K562 (cell line): ENCODE results near the gene COL9A3. TPM values are rescaled to one million over a fixed set of nuclear protein-coding genes. Genes with fewer than 3 reads are reported as not detected.

Source experiments
- BCOR ChIP-seq: fragments of 450-650 bp; IDR thresholded peaks from 2 replicates; pipeline ENCODE4 v1.6.1; 2016
- CHCHD3 ChIP-seq: fragments of 250-450 bp; sonication (Bioruptor Pico); IDR thresholded peaks from 2 replicates; pipeline ENCODE4 v2.1.2; 2022; ENCODE audit warnings: mild to moderate bottlenecking
- DDX20 ChIP-seq: fragments of 450-650 bp; IDR thresholded peaks from 2 replicates; pipeline ENCODE4 v1.6.1; 2016; ENCODE audit warnings: missing genetic modification characterization, low read depth, mild to moderate bottlenecking, missing compliant biosample characterization, moderate library complexity
- MEF2A ChIP-seq: IDR thresholded peaks from 2 replicates; pipeline ENCODE4 v1.6.1; 2011; ENCODE audit warnings: low read depth, mild to moderate bottlenecking, low read length, moderate library complexity; ENCODE audit not compliant: control insufficient read depth
- NCOA4 ChIP-seq: fragments of 450-650 bp; IDR thresholded peaks from 2 replicates; pipeline ENCODE4 v1.6.1; 2018; ENCODE audit warnings: mild to moderate bottlenecking; ENCODE audit not compliant: partially characterized antibody
- NRF1 ChIP-seq, 2 experiments: fragments of 450-650 bp; IDR thresholded peaks in 1 of 2; conservative IDR thresholded peaks in 1 of 2; 2 replicates each; pipeline ENCODE4 v1.6.1; 2014; ENCODE audit warnings: mild to moderate bottlenecking in 2 of 2
- U2AF2 ChIP-seq: fragments of 200-400 bp; formaldehyde crosslinking; optimal IDR thresholded peaks from 2 replicates; pipeline ENCODE3; 2017; ENCODE audit warnings: low read depth, mild to moderate bottlenecking, low read length
- polyA plus RNA-seq, 8 experiments: library from polyadenylated mRNA; depleted of rRNA in 4 of 8; stranded (reverse) in 5 of 8; unstranded in 3 of 8; fragments of >200 nt; fragmentation: Nextera tagmentation in 2 of 8; fragmentation: Illumina TruSeq in 1 of 8; extraction: Ambion mirVana in 2 of 8; extraction: Trizol in 1 of 8; gene quantifications; 2 replicates each; pipeline versions ENCODE4 v1.2.1 to v1.2.3, GENCODE V29; 2011 to 2014; ENCODE audit warnings: inconsistent platforms in 1 of 8, missing spikeins in 1 of 8
- total RNA-seq, 7 experiments: library from RNA; depleted of rRNA in 6 of 7; stranded (reverse); fragments of >200 nt in 6 of 7; fragmentation: Illumina TruSeq in 2 of 7; extraction: Trizol in 2 of 7; gene quantifications; 2 replicates each; pipeline versions ENCODE4 v1.2.1 to v1.2.3, GENCODE V29; 2011 to 2021; ENCODE audit warnings: low replicate concordance in 1 of 7
- TF ChIP-seq, protein P1 (sequence below): fragments of 450-650 bp; IDR thresholded peaks from 2 replicates; pipeline ENCODE4 v1.6.1; 2016; ENCODE audit warnings: mild to moderate bottlenecking, moderate library complexity
- TF ChIP-seq, protein P2 (sequence below): sonication (generic); formaldehyde crosslinking; IDR thresholded peaks from 2 replicates; pipeline ENCODE4 v1.8.1; 2023; ENCODE audit warnings: mild to moderate bottlenecking, missing genetic modification reagents
- TF ChIP-seq, protein P3 (sequence below), 2 experiments: IDR thresholded peaks; 2 replicates each; pipeline ENCODE4 v1.6.1; 2011; ENCODE audit warnings: borderline replicate concordance in 1 of 2, control low read depth in 1 of 2, low read depth in 1 of 2, low read length in 1 of 2, mild to moderate bottlenecking in 1 of 2, mixed read lengths in 1 of 2, moderate library complexity in 1 of 2; ENCODE audit not compliant: insufficient read depth in 1 of 2, insufficient read length in 1 of 2, poor library complexity in 1 of 2, severe bottlenecking in 1 of 2; ENCODE audit errors: extremely low read depth in 1 of 2
- TF ChIP-seq, protein P4 (sequence below): fragments of 450-650 bp; formaldehyde crosslinking; IDR thresholded peaks from 2 replicates; pipeline ENCODE4 v1.4.0; 2020; ENCODE audit warnings: mild to moderate bottlenecking, moderate library complexity

COL9A3 gene
- total and polyA plus RNA-seq, 9 of the 15 experiments (the other 6 are each of a cell fraction or from before 2014, with no cell fraction given), result 0.14 to 3.6 (median 0.88) TPM; not detected in 1

DNA sequence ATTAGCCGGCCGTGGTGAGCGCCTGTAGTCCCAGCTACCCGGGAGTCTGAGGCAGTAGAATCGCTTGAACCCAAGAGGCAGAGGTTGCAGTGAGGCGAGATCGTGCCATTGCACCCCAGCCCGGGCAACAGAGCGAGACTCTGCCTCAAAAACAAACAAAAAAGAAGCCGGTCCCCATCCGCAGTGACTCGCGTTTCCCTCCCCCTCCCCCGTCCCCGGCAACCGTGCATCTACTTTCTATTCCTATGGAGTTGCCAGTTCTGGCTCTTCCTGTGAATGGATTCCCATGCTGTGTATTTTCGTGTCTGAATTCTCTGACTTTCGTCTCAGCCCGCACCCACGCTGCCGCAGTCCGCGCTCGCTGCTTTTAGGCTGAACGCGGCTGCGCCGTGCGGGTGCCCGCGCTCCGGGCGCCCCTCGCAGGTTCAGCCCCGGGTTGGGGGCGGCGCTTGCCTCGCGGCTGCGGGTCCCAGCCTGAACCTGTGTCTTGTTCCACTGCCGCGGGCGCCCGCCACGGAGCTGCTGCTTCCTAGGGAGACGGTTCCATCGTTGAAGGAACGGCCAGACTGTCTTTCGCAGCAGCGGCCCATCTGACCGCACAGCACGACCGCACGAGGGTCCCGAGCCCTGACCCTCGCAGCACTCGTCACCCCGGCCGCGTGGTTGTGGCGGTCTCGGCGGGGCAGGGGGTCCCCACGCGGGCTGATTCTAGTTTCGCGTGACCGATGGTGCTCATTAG, 21.7 kb upstream of the COL9A3 start (continued):
- TF ChIP-seq, protein P1, sequence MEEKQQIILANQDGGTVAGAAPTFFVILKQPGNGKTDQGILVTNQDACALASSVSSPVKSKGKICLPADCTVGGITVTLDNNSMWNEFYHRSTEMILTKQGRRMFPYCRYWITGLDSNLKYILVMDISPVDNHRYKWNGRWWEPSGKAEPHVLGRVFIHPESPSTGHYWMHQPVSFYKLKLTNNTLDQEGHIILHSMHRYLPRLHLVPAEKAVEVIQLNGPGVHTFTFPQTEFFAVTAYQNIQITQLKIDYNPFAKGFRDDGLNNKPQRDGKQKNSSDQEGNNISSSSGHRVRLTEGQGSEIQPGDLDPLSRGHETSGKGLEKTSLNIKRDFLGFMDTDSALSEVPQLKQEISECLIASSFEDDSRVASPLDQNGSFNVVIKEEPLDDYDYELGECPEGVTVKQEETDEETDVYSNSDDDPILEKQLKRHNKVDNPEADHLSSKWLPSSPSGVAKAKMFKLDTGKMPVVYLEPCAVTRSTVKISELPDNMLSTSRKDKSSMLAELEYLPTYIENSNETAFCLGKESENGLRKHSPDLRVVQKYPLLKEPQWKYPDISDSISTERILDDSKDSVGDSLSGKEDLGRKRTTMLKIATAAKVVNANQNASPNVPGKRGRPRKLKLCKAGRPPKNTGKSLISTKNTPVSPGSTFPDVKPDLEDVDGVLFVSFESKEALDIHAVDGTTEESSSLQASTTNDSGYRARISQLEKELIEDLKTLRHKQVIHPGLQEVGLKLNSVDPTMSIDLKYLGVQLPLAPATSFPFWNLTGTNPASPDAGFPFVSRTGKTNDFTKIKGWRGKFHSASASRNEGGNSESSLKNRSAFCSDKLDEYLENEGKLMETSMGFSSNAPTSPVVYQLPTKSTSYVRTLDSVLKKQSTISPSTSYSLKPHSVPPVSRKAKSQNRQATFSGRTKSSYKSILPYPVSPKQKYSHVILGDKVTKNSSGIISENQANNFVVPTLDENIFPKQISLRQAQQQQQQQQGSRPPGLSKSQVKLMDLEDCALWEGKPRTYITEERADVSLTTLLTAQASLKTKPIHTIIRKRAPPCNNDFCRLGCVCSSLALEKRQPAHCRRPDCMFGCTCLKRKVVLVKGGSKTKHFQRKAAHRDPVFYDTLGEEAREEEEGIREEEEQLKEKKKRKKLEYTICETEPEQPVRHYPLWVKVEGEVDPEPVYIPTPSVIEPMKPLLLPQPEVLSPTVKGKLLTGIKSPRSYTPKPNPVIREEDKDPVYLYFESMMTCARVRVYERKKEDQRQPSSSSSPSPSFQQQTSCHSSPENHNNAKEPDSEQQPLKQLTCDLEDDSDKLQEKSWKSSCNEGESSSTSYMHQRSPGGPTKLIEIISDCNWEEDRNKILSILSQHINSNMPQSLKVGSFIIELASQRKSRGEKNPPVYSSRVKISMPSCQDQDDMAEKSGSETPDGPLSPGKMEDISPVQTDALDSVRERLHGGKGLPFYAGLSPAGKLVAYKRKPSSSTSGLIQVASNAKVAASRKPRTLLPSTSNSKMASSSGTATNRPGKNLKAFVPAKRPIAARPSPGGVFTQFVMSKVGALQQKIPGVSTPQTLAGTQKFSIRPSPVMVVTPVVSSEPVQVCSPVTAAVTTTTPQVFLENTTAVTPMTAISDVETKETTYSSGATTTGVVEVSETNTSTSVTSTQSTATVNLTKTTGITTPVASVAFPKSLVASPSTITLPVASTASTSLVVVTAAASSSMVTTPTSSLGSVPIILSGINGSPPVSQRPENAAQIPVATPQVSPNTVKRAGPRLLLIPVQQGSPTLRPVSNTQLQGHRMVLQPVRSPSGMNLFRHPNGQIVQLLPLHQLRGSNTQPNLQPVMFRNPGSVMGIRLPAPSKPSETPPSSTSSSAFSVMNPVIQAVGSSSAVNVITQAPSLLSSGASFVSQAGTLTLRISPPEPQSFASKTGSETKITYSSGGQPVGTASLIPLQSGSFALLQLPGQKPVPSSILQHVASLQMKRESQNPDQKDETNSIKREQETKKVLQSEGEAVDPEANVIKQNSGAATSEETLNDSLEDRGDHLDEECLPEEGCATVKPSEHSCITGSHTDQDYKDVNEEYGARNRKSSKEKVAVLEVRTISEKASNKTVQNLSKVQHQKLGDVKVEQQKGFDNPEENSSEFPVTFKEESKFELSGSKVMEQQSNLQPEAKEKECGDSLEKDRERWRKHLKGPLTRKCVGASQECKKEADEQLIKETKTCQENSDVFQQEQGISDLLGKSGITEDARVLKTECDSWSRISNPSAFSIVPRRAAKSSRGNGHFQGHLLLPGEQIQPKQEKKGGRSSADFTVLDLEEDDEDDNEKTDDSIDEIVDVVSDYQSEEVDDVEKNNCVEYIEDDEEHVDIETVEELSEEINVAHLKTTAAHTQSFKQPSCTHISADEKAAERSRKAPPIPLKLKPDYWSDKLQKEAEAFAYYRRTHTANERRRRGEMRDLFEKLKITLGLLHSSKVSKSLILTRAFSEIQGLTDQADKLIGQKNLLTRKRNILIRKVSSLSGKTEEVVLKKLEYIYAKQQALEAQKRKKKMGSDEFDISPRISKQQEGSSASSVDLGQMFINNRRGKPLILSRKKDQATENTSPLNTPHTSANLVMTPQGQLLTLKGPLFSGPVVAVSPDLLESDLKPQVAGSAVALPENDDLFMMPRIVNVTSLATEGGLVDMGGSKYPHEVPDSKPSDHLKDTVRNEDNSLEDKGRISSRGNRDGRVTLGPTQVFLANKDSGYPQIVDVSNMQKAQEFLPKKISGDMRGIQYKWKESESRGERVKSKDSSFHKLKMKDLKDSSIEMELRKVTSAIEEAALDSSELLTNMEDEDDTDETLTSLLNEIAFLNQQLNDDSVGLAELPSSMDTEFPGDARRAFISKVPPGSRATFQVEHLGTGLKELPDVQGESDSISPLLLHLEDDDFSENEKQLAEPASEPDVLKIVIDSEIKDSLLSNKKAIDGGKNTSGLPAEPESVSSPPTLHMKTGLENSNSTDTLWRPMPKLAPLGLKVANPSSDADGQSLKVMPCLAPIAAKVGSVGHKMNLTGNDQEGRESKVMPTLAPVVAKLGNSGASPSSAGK, result peak; percentile 66; the same call in 1 of the 2 replicates
- TF ChIP-seq NRF1 (conservative IDR thresholded peaks at IDR 0.05 in 1 of 2, IDR thresholded peaks at IDR 0.05 in 1 of 2), result peak; percentile 80 to 83
- no peak for TF ChIP-seq NCOA4
- no peak for TF ChIP-seq MEF2A
- TF ChIP-seq, protein P2, sequence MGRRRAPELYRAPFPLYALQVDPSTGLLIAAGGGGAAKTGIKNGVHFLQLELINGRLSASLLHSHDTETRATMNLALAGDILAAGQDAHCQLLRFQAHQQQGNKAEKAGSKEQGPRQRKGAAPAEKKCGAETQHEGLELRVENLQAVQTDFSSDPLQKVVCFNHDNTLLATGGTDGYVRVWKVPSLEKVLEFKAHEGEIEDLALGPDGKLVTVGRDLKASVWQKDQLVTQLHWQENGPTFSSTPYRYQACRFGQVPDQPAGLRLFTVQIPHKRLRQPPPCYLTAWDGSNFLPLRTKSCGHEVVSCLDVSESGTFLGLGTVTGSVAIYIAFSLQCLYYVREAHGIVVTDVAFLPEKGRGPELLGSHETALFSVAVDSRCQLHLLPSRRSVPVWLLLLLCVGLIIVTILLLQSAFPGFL, result 0 out of 2 replicates have a peak, but pooled peaks have one; percentile 1
- no peak for TF ChIP-seq U2AF2
- TF ChIP-seq, protein P3, sequence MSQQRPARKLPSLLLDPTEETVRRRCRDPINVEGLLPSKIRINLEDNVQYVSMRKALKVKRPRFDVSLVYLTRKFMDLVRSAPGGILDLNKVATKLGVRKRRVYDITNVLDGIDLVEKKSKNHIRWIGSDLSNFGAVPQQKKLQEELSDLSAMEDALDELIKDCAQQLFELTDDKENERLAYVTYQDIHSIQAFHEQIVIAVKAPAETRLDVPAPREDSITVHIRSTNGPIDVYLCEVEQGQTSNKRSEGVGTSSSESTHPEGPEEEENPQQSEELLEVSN (IDR thresholded peaks at IDR 0.05; ENCODE audit: borderline replicate concordance in 1 of 2, extremely low read depth in 1 of 2, insufficient read depth in 1 of 2, insufficient read length in 1 of 2, low read depth in 1 of 2, low read length in 1 of 2, poor library complexity in 1 of 2, severe bottlenecking in 1 of 2), result peak; percentile 45 to 84
- 0 out of 2 replicates have a peak, but pooled peaks have one; percentile 45 for TF ChIP-seq BCOR
- TF ChIP-seq DDX20 (tag), result no peak
- TF ChIP-seq, protein P4, sequence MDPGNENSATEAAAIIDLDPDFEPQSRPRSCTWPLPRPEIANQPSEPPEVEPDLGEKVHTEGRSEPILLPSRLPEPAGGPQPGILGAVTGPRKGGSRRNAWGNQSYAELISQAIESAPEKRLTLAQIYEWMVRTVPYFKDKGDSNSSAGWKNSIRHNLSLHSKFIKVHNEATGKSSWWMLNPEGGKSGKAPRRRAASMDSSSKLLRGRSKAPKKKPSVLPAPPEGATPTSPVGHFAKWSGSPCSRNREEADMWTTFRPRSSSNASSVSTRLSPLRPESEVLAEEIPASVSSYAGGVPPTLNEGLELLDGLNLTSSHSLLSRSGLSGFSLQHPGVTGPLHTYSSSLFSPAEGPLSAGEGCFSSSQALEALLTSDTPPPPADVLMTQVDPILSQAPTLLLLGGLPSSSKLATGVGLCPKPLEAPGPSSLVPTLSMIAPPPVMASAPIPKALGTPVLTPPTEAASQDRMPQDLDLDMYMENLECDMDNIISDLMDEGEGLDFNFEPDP, result no peak
- no peak for TF ChIP-seq CHCHD3 (CRISPR knock-in tag)
